Amniotic stem cell (primary cell): ENCODE data around the gene HIF3A.
"Not testable (repeated sequence)": the region's sequence is repeated elsewhere in the genome, so short reads cannot be mapped to it uniquely, and the experiment has no call there.

Source experiments
- DNase-seq: peaks from one replicate; lab custom pipeline; 2025; lab: John Stamatoyannopoulos, UW

Gene HIF3A

GRCh38 chr19:46296722-46297461 is at the start of gene HIF3A:
Gene HIF3A (plus strand): TSS chr19:46297042. CDS start chr19:46297077, 35 bp downstream.
- no peak for DNase-seq

- DNase-seq = no peak
These were observed 46.6 kb upstream of the HIF3A start for GRCh38 chr19:46250076-46250735.

- DNase-seq = no peak
These were observed 45.4 kb upstream of the HIF3A start for GRCh38 chr19:46251416-46251815.

- DNase-seq = no peak
These were observed 42.1 kb upstream of the HIF3A start for GRCh38 chr19:46254776-46255175.

GRCh38 chr19:46256855-46257254 is 40.0 kb upstream of the HIF3A start:
- DNase-seq = no peak

GRCh38 chr19:46261501-46261900 is 35.3 kb upstream of the HIF3A start:
- DNase-seq = not testable (repeated sequence)

- not testable (repeated sequence) for DNase-seq
These were observed 34.1 kb upstream of the HIF3A start for GRCh38 chr19:46262684-46263296.

GRCh38 chr19:46264801-46265200 is 32.0 kb upstream of the HIF3A start:
- DNase-seq = not testable (repeated sequence)

GRCh38 chr19:46265217-46265828 is 31.5 kb upstream of the HIF3A start:
- DNase-seq = peak; percentile 22

- no peak for DNase-seq
These were observed 27.7 kb upstream of the HIF3A start for GRCh38 chr19:46269101-46269500.

GRCh38 chr19:46270521-46271256 is 26.2 kb upstream of the HIF3A start:
- no peak for DNase-seq

- peak; percentile 37 for DNase-seq
These were observed 25.2 kb upstream of the HIF3A start for GRCh38 chr19:46271481-46272197.

- DNase-seq = not testable (repeated sequence)
These were observed 22.9 kb upstream of the HIF3A start for GRCh38 chr19:46273931-46274330.

GRCh38 chr19:46279177-46279576 is 17.7 kb upstream of the HIF3A start:
- DNase-seq = no peak

- no peak for DNase-seq
These were observed 13.1 kb upstream of the HIF3A start for GRCh38 chr19:46283771-46284170.

GRCh38 chr19:46284635-46285034 is 12.2 kb upstream of the HIF3A start:
- DNase-seq = no peak

GRCh38 chr19:46287585-46287984 is 9.3 kb upstream of the HIF3A start:
- DNase-seq = no peak

GRCh38 chr19:46288896-46289588 is 7.8 kb upstream of the HIF3A start:
- DNase-seq = peak; percentile 25

- DNase-seq = no peak
These were observed 6.9 kb upstream of the HIF3A start for GRCh38 chr19:46289724-46290619.

- no peak for DNase-seq
These were observed 5.0 kb upstream of the HIF3A start for GRCh38 chr19:46291829-46292228.
